Stimulated activated CD8-positive, alpha-beta memory T cell treated with anti-CD3 and anti-CD28 coated beads, Interleukin-12 subunit alpha, Interleukin-12 subunit beta, amount 100 ng/mL, for 24 hours (primary cell): ENCODE results near the gene H6PD.

Source experiments
- DNase-seq: peaks from one replicate; pipeline ENCODE4 v3.0.0-alpha.2; 2020; ENCODE audit errors: extremely low read depth

Gene H6PD

GRCh38 chr1:9204156-9204720 lies 30.3 kb upstream of the H6PD start:
- DNase-seq = no peak

DNA sequence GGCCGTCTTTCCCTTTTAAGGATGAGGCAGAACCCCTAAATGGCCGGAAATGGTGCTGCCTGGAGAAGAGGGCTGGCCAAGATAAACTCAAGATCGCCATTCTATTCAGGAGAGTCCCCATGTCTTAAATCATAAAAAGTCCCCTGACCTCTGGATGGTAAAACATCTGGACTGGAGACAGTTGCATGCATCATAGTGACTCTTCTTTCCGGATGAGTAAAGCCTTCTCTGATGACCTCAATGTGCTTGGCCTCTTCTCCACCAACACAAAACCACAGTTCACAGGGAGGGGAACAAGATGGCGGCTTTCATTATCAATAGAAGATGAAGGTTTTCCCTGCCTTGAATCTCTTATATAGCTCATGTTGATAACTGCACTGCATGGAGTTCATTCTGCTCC lies 27.5 kb upstream of the H6PD start:
- DNase-seq = no peak

DNA sequence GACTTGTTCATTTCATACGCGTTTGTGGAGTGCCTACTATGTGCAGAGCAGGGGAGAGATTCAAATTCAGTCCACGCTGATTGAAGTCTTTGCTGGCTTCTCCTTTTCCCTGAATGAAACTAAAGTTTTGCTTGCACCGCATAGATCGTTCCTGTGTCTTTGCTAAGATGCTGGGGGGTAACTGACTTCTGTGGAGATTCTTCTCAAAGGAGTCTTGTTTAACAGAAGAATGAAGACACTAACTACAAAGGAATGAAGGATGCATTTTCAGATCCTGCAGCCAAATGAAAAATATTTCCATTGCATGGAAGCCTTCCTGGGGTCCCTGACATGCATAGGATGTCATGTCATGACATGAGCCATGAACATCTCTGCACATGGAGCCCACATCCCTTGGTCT lies 26.9 kb upstream of the H6PD start:
- no peak for DNase-seq

DNA sequence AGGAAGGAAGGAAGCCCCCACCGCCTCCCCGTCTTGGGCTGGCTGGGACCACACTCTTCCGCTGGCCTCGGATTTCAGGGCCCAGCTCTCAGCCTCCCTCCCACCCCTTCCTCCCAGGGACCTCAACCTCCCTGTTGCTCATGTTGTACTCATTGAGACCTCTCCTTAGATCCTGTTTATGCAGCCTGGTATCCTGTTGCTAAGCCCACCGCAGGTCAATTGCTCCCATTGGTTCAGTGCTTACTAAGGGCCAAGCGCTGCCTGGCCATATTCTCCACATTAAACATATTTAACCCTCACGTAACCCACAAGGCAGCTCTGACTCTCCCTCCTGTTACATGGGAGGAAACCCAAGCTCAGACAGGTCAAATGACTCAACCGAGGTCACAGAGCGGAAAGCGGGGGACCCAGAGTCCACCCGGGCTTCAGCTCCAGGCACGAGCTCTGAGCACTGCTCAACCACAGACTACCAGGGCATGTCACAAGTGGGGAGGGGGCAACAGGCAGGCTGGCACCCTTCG lies 23.2 kb upstream of the H6PD start:
- no peak for DNase-seq

GRCh38 chr1:9212735-9213134 lies 21.8 kb upstream of the H6PD start:
- DNase-seq = no peak

DNA sequence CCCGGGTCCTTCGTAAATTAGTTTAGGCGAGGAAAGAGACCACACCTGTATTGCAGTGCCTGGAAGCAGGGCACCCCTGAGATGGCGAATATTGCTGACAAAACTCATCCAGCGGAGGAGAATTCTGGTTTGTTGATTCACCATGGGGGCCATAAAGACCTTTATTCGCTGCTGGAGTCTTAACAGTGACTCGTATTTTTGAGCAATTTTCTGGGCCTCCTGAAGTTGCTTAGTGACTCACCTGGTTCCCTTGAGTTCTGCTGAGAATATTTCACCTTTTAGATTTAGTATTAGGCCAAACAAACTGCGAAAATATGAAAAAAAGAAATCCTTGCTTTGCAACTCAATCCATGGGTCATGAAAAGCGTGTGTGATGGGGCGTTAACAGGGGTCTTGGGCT lies 20.6 kb upstream of the H6PD start:
- DNase-seq = no peak

GRCh38 chr1:9218917-9219316 lies 15.7 kb upstream of the H6PD start:
- DNase-seq = no peak

DNA sequence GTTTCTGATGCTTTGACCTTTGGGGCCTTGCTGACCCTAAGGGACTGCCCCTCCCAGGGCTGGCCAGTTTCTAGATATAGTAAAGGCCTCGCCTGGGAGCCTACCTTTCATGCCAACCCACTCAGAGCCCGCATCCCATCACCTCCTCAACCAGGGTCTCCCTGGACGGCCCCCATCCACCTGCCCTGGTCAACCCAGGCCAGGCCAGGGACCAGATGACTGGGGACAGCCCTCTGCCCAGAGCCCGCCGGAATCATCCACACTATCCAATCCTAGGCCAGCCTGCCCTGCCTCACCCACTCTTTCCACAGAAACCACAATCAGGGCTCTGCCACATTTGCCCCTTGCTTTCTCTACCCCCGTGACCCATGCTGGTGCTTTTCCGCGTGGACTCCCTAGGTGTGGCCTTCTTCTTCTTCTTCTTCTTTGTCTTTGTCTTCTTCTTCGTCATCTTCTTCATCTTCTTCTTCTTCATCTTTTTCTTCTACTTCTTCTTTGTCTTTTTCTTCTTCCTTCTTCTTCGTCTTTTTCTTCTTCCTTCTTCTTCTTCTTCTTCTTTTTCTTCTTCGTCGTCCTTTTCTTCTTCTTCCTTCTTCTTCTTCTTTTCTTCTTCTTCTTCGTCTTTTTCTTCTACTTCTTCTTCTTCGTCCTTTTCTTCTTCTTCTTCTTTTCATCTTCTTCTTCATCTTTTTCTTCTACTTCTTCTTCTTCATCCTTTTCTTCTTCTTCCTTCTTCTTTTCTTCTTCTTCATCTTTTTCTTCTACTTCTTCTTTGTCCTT lies 11.5 kb upstream of the H6PD start:
- DNase-seq = no peak

- no peak for DNase-seq
Observed at GRCh38 chr1:9224664-9225410, 9.7 kb upstream of the H6PD start.

- DNase-seq = no peak
Observed at GRCh38 chr1:9225411-9225785, 9.2 kb upstream of the H6PD start.

DNA sequence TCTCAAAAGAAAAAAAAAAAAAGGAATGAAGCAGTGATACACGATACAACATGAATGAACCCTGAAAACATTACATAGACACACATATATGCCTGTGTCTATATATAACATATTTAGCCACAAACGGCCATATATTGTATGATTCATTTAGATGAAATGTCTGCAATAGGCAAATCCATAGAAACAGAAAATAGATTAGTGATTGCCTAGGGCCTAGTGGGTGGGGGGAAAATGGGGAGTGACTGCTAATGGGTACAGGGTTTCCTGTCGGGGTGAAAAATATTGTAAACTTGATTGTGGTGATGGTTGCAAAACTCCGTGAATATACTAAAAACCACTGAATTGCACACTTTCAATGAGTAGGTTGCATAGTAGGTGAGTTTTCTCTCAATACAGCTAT lies 6.0 kb upstream of the H6PD start:
- no peak for DNase-seq

DNA sequence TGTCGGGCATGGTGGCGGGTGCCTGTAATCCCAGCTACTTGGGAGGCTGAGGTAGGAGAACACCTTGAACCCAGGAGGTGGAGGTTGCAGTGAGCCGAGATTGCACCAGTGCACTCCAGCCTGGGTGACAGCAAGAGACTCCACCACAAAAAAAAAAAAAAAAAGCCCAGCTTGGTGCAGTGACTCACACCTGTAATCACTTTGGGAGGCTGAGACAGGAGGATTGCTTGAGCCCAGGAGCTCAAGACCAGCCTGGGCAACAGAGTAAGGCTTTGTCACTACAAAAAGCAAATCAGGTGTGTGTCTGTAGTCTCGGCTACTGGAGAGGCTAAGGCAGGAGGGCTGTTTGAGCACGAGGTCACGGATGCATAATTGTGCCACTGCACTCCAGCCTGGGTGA lies 5.0 kb upstream of the H6PD start:
- no peak for DNase-seq

- DNase-seq = no peak
Observed at GRCh38 chr1:9230869-9231533, 3.6 kb upstream of the H6PD start.

- DNase-seq = no peak
Observed at GRCh38 chr1:9231648-9232332, 2.8 kb upstream of the H6PD start.

- no peak for DNase-seq
Observed at GRCh38 chr1:9233241-9233941, 1.2 kb upstream of the H6PD start.

- DNase-seq = no peak
Observed at GRCh38 chr1:9233942-9234222, 692 bp upstream of the H6PD start.

- no peak for DNase-seq
Observed at GRCh38 chr1:9235096-9235459, 504 bp downstream of the H6PD start.

- no peak for DNase-seq
Observed at GRCh38 chr1:9235560-9235959, 986 bp downstream of the H6PD start.

- DNase-seq = no peak
Observed at GRCh38 chr1:9238134-9238533, 3.6 kb downstream of the H6PD start.

DNA sequence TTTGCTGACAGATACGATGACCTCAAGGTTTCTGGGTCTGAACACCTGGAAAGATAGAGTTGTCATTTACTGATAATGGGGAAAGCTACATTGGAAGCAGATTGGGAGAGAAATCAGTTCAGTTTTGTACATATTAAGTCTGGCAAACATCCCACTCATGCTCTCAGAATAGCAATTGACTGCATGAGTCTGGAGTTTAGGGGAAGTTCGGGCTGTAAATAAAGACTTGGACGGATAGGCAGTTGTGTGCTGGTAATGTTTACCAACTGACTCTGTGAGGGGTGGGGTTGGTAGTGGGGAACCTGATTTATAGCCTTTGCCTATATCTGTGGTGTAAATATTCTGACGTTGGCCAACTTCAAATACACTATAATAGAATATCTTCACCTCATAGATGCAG lies 4.0 kb downstream of the H6PD start:
- no peak for DNase-seq

DNA sequence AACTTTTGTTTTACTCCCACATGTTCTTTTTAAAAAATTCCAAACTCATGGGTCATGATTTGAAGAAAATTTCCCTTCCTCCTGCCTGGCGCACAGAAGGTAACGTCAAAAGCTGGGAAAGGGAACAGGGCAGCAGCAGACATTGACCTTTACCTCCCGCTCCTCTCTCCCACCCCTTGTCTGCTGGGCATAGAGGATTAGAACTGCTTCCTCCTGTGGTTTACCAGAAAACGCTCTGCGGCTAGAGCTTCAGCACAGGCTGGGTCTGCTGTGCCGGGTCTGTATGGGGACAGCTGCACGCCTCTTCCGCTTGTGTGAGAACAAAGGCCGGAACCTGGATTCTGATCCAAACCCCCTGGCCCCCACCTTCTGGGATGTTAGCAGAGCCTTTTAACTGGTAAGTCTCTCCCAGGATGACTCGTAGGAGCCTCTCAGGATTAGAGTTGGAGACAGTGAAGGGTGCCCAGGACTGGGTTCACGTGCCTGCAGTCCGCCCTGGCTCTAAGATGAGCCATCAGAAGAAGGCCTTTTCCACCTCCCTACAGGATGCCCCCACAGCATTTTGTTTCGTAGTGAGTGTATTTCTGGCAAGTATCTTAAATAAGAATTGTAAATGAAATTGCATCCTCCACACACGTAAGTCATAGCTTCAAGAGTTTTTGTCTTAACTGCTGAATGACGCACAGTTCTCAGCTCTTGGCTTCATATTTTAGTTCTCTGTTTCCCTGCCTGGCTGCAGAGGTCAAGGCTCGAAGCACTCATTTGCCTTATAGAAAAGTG lies 5.2 kb downstream of the H6PD start:
- DNase-seq = no peak
